Measurements from ENCODE around the gene PRELID1.

Gene PRELID1

GRCh38 chr5:177301503-177302165 lies 2.0 kb upstream of the PRELID1 start:
- TF ChIP-seq SPI1 (IDR thresholded peaks at IDR 0.05; ENCODE audit: borderline replicate concordance, low read depth) = no peak
- no peak for TF ChIP-seq POLR2AphosphoS5 (IDR thresholded peaks at IDR 0.05; ENCODE audit: low read depth)
- TF ChIP-seq CTCF (IDR thresholded peaks at IDR 0.05; ENCODE audit: insufficient read depth, low read length) = no peak
- no peak for TF ChIP-seq REST (IDR thresholded peaks at IDR 0.05; ENCODE audit: insufficient replicate concordance, low read depth)
- no peak for TF ChIP-seq GABPA (IDR thresholded peaks at IDR 0.05; ENCODE audit: low read depth)
- H3K4me3 ChIP-seq (replicated peaks; ENCODE audit: insufficient read depth, low read length) = no peak overlapping the region
- H3K27ac ChIP-seq (replicated peaks) = no peak overlapping the region; the same call in 1 of the 2 replicates
- no peaks in the 10 kb centered on the region for H3K27me3 ChIP-seq (ENCODE audit: insufficient read depth, poor library complexity, severe bottlenecking)
- DNase-seq (ENCODE audit: low read depth in 1 of 2, low spot score in 1 of 2) = no peak

- no peak for TF ChIP-seq POLR2AphosphoS5 (IDR thresholded peaks at IDR 0.05; ENCODE audit: low read depth)
- no peak for TF ChIP-seq SPI1 (IDR thresholded peaks at IDR 0.05; ENCODE audit: borderline replicate concordance, low read depth)
- no peak for TF ChIP-seq GABPA (IDR thresholded peaks at IDR 0.05; ENCODE audit: low read depth)
- TF ChIP-seq CTCF (IDR thresholded peaks at IDR 0.05; ENCODE audit: insufficient read depth, low read length) = no peak
- TF ChIP-seq REST (IDR thresholded peaks at IDR 0.05; ENCODE audit: insufficient replicate concordance, low read depth) = no peak
- Histone ChIP-seq H3K27me3 (ENCODE audit: insufficient read depth, poor library complexity, severe bottlenecking) (no peaks in the 10 kb centered on the region), H3K4me3 (replicated peaks; ENCODE audit: insufficient read depth, low read length) (peak overlapping the region; percentile 91), H3K27ac (replicated peaks) (peak overlapping the region; percentile 87)
- DNase-seq (ENCODE audit: low read depth in 1 of 2, low spot score in 1 of 2) = peak in 1 of 2 experiments; percentile 31
These were observed 1.1 kb upstream of the PRELID1 start for GRCh38 chr5:177302354-177303110.

- Histone ChIP-seq H3K4me3 (replicated peaks; ENCODE audit: insufficient read depth, low read length) (peak overlapping the region; percentile 91), H3K27ac (replicated peaks) (peak overlapping the region; percentile 87), H3K27me3 (ENCODE audit: insufficient read depth, poor library complexity, severe bottlenecking) (no peaks in the 10 kb centered on the region)
- no peak for DNase-seq (ENCODE audit: low read depth in 1 of 2, low spot score in 1 of 2)
- TF ChIP-seq CTCF (IDR thresholded peaks at IDR 0.05; ENCODE audit: insufficient read depth, low read length) = no peak
- no peak for TF ChIP-seq GABPA (IDR thresholded peaks at IDR 0.05; ENCODE audit: low read depth)
- TF ChIP-seq POLR2AphosphoS5 (IDR thresholded peaks at IDR 0.05; ENCODE audit: low read depth) = no peak
- TF ChIP-seq SPI1 (IDR thresholded peaks at IDR 0.05; ENCODE audit: borderline replicate concordance, low read depth) = no peak
- TF ChIP-seq REST (IDR thresholded peaks at IDR 0.05; ENCODE audit: insufficient replicate concordance, low read depth) = no peak
These were observed 359 bp downstream of the PRELID1 start for GRCh38 chr5:177303925-177304391.
